Measurements from ENCODE around the gene NRL.
A peak's percentile ranks its signal among the peaks of the same experiment; 100 is the strongest.

Gene NRL

DNA sequence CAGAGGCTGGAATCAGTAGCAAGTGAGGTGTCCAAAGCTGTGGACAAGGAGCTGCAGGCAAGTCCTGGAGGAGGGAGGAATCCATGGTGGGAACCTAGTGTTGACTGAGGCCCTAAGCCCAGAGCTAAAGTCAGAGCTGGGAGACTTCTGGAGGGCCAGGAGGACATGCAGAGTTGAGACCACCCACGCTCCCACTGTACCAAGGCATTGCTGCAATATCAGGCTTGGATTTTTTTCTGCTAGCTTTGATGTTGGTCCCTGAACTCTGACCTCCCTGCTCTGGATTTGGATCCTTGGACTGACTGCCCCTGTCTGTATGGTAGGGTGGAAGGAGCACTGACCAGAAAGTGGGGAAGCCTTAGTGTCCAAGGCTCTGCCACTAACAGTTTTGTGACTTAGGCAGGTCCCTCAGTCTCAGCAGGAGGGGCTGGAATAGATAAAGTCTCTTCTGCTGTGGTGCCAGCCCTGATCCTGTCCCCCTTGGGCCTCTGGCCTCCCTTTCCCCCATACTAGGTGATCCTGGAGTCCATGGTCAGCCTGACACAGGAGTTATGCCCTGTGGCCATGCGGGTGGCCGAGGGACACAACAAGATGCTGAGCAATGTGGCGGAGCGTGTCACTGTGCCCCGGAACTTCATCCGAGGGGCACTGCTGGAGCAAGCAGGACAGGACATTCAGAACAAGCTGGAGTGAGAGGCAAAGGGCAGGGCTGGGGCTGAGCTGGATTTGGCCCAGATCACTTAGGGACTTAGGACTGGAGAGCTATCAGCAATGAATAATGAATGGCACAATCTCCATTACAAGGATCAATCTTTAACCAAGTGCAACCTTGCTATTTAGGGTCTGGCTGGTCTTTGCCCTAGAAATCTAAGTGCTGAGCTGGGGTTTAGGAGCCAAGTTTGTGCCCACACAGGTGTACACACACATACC lies 53.5 kb downstream of the NRL start:
- no peak for DNase-seq (ENCODE audit: low spot score in 2 of 2)
- H3K9me3 Mint-ChIP-seq: no peaks in the 10 kb centered on the region
- no peak overlapping the region for H3K4me3 Mint-ChIP-seq
- no peaks in the 10 kb centered on the region for H3K27me3 Mint-ChIP-seq
- H3K27ac Mint-ChIP-seq: no peak overlapping the region
- H3K36me3 Mint-ChIP-seq: peaks cover 3% of the 10 kb centered on the region
- H3K4me1 Mint-ChIP-seq: peaks cover 4% of the 10 kb centered on the region
- no peak for ATAC-seq (ENCODE audit: low read depth)

DNA sequence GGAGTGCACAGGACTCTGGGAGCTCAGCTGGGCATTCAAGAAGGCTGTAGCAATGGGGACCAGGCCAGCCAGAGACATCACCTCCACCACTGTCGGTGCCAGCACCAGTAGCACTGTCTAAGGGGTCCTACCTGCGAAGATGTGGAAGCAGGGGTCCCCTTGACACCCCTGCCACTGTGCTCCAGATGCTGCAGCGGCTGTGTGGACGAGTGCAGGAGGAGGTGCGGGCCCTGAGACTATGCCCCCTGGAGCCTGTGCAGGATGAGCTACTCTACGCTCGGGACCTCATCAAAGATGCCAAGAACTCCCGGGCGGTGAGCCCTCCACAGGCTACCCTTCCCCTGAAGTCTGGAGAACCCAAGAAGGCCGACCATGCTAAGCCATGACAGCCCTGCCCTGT lies 54.3 kb downstream of the NRL start:
- Mint-ChIP-seq H3K9me3 (no peaks in the 10 kb centered on the region), H3K27ac (no peak overlapping the region), H3K36me3 (peaks cover 3% of the 10 kb centered on the region), H3K27me3 (no peaks in the 10 kb centered on the region), H3K4me1 (peaks cover 4% of the 10 kb centered on the region), H3K4me3 (no peak overlapping the region)
- DNase-seq (ENCODE audit: low spot score in 2 of 2): no peak
- no peak for ATAC-seq (ENCODE audit: low read depth)

DNA sequence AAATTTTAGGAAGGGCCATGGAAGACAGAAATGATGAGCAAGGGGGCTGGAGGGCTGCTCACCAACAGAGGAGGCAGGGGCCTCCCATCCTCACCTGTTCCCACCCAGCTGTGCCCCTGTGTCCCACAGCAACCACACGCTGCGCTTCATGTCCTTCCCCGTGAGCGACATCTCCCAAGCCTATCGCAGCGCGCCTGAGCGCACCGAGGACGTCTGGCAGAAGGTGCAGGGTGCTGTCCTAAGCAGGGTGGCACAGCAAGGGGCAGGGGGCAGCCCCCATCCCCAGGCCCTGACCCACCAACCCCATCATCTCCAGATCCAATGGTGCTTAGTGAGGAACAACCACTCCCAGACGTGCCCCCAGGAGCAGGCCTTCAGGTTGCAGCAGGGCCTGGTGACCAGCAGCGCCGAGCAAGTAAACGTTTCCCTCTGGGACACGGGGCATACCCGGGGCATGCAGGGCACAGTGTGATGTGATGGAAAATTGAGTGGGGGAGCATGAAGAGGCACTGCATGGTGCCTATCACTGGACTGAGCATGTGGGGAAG lies 54.8 kb downstream of the NRL start:
- Mint-ChIP-seq H3K36me3 (peaks cover 3% of the 10 kb centered on the region), H3K27ac (no peak overlapping the region), H3K4me3 (no peak overlapping the region), H3K9me3 (no peaks in the 10 kb centered on the region), H3K27me3 (no peaks in the 10 kb centered on the region), H3K4me1 (peaks cover 4% of the 10 kb centered on the region)
- ATAC-seq (ENCODE audit: low read depth) (no peak), DNase-seq (ENCODE audit: low spot score in 2 of 2) (no peak)

DNA sequence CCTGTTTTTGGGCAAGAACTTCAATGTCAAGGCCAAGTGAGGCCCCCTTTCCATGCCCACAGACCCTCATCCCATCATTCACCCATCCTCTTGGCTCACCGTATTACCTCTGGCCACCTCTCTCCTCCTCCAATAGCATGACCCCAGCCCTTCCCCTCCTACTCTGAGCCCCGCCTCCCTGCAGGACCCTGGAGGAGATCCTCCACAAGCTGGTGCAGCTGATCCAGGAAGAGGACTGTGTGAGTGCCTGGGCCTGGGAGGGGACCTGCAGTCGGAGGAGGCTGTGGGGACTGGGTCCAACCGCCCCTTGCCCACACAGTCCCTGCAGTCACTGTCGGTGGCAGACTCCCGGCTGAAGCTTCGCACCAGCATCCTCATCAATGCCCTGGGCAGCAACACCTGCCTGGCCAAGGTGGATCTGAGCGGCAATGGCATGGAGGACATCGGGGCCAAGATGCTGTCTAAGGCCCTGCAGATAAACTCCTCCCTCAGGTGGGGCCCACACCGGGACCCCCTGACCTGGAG lies 55.7 kb downstream of the NRL start:
- no peak overlapping the region for H3K27ac Mint-ChIP-seq
- no peak overlapping the region for H3K4me3 Mint-ChIP-seq
- H3K36me3 Mint-ChIP-seq: peaks cover 3% of the 10 kb centered on the region
- ATAC-seq (ENCODE audit: low read depth): no peak
- DNase-seq (ENCODE audit: low spot score in 2 of 2): no peak
- no peaks in the 10 kb centered on the region for H3K9me3 Mint-ChIP-seq
- H3K4me1 Mint-ChIP-seq: peaks cover 4% of the 10 kb centered on the region
- H3K27me3 Mint-ChIP-seq: no peaks in the 10 kb centered on the region

DNA sequence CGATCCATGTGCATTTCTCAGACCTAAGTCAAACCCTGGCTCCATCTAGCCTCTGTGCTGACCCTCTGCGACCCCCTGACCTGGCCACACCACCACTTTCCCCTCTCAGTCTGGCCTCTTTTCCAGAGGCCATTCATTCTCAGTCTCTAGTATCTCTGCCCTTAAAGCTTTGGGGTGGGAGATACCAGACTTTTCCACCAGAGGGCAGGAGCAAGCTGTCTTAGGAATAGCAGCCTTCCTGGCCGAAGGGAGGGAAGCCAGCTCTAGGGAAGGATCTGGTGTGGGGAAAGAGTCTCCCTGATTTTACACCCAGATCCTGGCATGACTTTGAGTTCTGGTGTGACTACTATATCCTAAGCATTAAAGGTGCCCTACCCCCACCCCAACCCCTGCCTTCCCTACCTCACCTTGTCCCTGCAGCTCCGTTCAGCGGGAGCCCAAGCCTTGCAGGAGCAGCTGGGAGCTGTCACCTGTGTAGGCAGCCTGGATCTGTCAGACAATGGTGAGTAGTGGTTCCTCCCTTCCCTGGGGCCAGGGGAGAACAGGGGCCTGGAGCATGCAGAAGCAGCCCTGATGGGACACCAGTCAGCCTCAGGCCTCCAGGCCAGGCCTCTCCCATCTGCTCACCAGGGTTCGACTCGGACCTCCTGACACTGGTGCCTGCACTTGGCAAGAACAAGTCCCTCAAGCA lies 56.3 kb downstream of the NRL start:
- Mint-ChIP-seq H3K27me3 (no peaks in the 10 kb centered on the region), H3K4me3 (no peak overlapping the region), H3K36me3 (peaks cover 4% of the 10 kb centered on the region), H3K27ac (no peak overlapping the region), H3K9me3 (no peaks in the 10 kb centered on the region), H3K4me1 (peaks cover 5% of the 10 kb centered on the region)
- peak; percentile 43 to 47 for DNase-seq (ENCODE audit: low spot score in 2 of 2)
- ATAC-seq (ENCODE audit: low read depth): peak; percentile 67

DNA sequence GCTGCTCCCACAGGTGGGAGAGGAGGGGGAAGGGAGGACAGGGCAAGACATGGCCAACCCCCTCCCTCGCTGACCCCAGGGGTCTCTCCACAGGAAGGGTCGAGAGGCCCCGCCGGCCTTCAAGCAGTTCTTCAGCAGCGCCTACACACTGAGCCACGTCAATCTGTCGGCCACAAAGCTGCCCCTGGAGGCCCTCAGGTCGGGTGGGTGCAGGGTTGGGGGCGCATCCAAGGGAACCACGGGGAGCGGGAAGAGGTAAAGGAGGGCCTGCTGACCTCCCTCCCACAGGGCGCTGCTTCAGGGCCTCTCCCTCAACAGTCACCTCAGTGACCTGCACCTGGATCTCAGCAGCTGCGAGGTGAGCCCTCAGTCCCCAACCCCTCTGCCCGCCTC lies 56.9 kb downstream of the NRL start:
- ATAC-seq (ENCODE audit: low read depth): no peak
- peaks cover 11% of the 10 kb centered on the region for H3K4me1 Mint-ChIP-seq
- DNase-seq (ENCODE audit: low spot score in 2 of 2): no peak
- H3K4me3 Mint-ChIP-seq: no peak overlapping the region
- H3K36me3 Mint-ChIP-seq: peaks cover 4% of the 10 kb centered on the region
- no peaks in the 10 kb centered on the region for H3K27me3 Mint-ChIP-seq
- no peak overlapping the region for H3K27ac Mint-ChIP-seq
- H3K9me3 Mint-ChIP-seq: no peaks in the 10 kb centered on the region

DNA sequence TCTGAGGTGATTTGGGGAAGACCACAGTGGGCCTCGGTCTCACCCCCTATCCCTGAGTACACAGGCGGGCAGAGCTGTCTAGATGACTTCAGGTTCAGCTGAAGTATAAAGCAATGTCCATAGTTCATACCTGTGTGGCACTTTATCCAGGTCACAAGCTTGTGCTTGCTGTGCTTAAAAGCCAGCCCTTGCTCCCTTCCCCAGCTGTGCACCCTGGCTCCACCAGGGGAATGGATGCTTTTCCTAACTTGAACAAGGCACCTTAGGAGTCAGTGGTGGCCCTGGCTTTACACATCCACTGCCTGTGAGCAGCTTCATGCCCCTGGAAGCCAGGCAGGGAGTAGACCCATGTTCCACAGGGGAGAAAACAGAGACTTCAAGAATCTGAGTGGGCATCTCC lies 57.5 kb downstream of the NRL start:
- Mint-ChIP-seq H3K27ac (no peak overlapping the region), H3K27me3 (no peaks in the 10 kb centered on the region), H3K4me1 (peaks cover 14% of the 10 kb centered on the region), H3K9me3 (no peaks in the 10 kb centered on the region), H3K4me3 (no peak overlapping the region), H3K36me3 (peaks cover 4% of the 10 kb centered on the region)
- ATAC-seq (ENCODE audit: low read depth) (no peak), DNase-seq (ENCODE audit: low spot score in 2 of 2) (no peak)

DNA sequence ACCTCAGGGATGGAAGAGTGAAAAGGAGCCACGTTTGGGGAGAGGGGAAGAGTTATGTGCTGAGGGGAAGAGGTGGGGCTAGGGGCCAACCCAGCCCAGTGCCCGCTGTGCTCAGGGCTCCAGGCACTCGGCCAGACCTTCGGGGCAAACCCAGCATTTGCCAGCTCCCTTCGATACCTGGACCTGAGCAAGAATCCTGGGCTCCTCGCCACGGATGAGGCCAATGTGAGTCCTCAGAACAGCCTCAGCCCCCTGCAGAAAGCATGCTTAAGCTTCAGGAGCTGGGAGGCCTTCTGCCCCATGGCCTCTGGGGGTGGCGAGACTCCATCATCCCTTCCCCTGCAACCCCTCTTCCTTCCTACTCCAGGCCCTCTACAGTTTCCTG lies 58.0 kb downstream of the NRL start:
- Mint-ChIP-seq H3K4me3 (no peak overlapping the region), H3K27ac (no peak overlapping the region), H3K9me3 (no peaks in the 10 kb centered on the region), H3K27me3 (no peaks in the 10 kb centered on the region), H3K36me3 (peaks cover 4% of the 10 kb centered on the region), H3K4me1 (peaks cover 14% of the 10 kb centered on the region)
- no peak for ATAC-seq (ENCODE audit: low read depth)
- DNase-seq (ENCODE audit: low spot score in 2 of 2): no peak

DNA sequence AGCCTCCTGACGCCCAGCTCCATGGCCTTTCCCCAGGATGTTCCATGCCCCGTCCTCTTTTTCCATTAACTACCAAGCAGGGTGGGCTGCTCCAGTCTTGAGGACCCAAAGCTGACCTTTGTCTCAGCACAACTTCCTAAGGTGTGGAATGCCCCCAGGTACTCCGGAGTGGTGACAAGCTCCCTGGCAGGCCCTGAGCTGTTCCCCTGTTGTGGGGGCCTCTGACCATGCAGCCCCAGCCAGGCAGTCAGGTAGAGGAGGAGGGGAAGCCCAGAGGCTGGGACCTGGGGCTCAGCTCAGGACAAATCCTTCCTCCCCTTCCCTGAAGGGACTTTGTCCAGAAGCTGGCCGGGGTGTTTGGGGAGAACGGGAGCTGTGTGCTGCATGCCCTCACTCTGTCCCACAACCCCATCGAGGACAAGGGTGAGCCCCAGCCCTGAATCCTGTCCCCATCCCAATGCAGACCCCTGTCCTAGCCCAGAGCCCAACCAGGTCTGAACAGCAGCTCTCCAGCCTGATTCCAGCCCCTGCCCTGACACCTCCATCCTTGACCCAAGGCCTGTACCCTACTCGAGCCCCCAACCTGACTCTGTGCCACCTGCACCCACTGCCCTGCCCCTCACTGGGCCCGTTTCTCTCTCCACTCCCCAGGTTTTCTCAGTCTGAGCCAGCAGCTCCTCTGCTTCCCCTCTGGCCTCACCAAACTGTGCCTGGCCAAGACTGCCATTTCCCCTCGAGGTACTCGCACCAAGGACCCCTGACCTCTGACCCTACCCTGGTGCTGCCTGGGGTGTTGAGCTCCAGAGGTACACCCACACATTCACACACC lies 58.6 kb downstream of the NRL start:
- Mint-ChIP-seq H3K36me3 (peaks cover 4% of the 10 kb centered on the region), H3K27me3 (no peaks in the 10 kb centered on the region), H3K4me3 (no peak overlapping the region), H3K27ac (no peak overlapping the region), H3K4me1 (peaks cover 16% of the 10 kb centered on the region), H3K9me3 (no peaks in the 10 kb centered on the region)
- DNase-seq (ENCODE audit: low spot score in 2 of 2): no peak
- no peak for ATAC-seq (ENCODE audit: low read depth)

DNA sequence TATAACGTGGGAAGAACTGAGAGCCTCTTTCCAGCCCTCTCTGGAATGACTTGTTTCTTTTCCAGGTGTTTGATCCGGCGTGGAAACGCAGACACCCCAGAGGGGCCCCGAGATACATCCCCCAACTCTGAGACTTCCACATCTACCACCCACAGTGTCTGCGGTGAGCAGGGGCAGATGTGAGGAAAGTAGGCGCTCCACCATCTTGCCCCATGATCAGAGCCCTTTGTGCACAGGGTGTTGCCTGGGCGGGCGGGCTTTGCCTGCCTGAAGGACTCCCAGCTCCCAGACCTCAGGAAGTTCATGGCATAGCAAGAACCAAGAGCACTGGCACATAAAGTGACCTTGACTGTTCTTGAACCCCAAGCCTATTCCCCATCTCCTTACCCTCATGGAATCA lies 60.1 kb downstream of the NRL start:
- H3K36me3 Mint-ChIP-seq: peaks cover 4% of the 10 kb centered on the region
- no peak for ATAC-seq (ENCODE audit: low read depth)
- no peaks in the 10 kb centered on the region for H3K9me3 Mint-ChIP-seq
- H3K4me1 Mint-ChIP-seq: peaks cover 27% of the 10 kb centered on the region
- no peak for DNase-seq (ENCODE audit: low spot score in 2 of 2)
- H3K4me3 Mint-ChIP-seq: no peak overlapping the region
- H3K27me3 Mint-ChIP-seq: no peaks in the 10 kb centered on the region
- H3K27ac Mint-ChIP-seq: no peak overlapping the region

DNA sequence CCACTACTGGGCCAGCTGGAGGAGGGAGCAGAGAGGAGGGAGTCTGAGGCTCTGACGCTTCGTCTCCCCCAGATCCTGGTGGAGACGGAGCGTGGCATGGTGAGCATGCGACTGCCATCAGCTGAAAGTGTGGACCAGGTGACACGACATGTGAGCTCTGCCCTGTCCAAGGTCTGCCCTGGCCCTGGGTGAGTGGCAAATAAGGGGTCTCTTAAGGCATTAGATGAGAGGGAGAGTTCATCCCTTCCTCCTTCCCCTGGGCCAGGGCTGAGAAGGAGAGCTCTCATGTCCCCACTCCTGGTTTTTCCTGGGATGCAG lies 60.5 kb downstream of the NRL start:
- Mint-ChIP-seq H3K9me3 (no peaks in the 10 kb centered on the region), H3K4me1 (peaks cover 30% of the 10 kb centered on the region), H3K36me3 (peaks cover 4% of the 10 kb centered on the region), H3K4me3 (no peak overlapping the region), H3K27ac (no peak overlapping the region), H3K27me3 (no peaks in the 10 kb centered on the region)
- no peak for ATAC-seq (ENCODE audit: low read depth)
- DNase-seq (ENCODE audit: low spot score in 2 of 2): no peak

DNA sequence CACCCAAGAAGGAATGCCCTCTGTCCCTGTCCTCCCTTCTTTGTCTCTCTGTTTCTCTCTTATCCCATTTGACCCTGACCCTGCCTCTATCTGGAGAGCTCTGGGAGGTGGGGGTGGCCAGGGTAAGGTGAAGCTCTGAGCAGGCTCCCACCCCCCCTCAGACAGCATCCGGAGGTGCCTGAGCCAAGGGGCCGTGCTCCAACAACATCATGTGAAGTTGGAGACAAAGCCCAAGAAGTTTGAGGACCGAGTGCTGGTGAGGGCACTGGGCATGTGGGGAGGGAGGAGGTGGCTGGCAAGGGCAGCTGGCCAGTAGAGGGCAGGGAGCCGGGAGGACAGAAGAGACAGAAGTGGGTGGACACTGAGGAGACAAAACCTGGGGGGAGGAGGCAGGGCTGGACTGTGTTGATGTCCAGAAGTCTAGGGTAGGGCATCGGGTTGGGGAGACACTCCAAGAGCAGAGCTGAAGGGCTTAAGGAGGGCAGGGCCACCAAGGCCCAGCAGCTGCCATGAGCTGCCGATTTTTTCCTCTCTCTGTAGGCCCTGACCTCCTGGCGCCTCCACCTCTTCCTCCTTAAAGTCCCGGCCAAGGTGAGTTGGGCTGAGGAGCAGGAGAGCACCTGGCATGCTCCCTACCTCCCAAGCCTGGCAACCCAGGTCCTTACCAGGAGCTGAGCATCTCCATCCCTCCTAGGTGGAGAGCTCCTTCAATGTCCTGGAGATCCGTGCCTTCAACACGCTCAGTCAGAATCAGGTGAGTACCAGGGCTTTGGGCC lies 61.0 kb downstream of the NRL start:
- no peak for ATAC-seq (ENCODE audit: low read depth)
- peak overlapping the region; percentile 83 for H3K4me3 Mint-ChIP-seq
- H3K36me3 Mint-ChIP-seq: peaks cover 4% of the 10 kb centered on the region
- DNase-seq (ENCODE audit: low spot score in 2 of 2): no peak
- H3K9me3 Mint-ChIP-seq: no peaks in the 10 kb centered on the region
- no peaks in the 10 kb centered on the region for H3K27me3 Mint-ChIP-seq
- H3K27ac Mint-ChIP-seq: no peak overlapping the region
- peaks cover 34% of the 10 kb centered on the region for H3K4me1 Mint-ChIP-seq
